Retina (tissue), 1 donor: ENCODE results near the gene EAPP.
"Not testable (repeated sequence)": the region's sequence is repeated elsewhere in the genome, so short reads cannot be mapped to it uniquely, and the experiment has no call there.

Source experiments
- DNase-seq: peaks from one replicate; pipeline ENCODE4 v3.0.0-alpha.2; 2016

The EAPP gene

GRCh38 chr14:34478261-34478660 lies 61.2 kb downstream of the EAPP start:
- DNase-seq: no peak

- DNase-seq: not testable (repeated sequence)
Measured at GRCh38 chr14:34476036-34476435, 63.5 kb downstream of the EAPP start.

DNA sequence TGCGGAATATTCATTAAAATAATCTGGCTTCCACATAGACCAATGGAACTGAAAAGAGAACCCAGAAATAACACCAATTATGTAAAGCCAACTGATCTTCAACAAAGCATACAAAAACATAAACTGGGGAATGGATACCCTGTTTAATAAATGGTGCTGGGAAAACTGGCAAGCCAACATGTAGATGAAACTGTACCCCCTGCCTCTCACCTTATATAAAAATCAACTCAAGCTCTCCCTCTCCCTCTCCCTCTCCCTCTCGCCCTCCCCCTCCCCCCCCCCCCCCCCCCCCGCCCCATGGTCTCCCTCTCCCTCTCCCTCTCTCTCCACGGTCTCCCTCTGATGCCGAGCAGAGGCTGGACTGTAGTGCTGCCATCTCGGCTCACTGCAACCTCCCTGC lies 64.3 kb downstream of the EAPP start:
- no peak for DNase-seq

DNA sequence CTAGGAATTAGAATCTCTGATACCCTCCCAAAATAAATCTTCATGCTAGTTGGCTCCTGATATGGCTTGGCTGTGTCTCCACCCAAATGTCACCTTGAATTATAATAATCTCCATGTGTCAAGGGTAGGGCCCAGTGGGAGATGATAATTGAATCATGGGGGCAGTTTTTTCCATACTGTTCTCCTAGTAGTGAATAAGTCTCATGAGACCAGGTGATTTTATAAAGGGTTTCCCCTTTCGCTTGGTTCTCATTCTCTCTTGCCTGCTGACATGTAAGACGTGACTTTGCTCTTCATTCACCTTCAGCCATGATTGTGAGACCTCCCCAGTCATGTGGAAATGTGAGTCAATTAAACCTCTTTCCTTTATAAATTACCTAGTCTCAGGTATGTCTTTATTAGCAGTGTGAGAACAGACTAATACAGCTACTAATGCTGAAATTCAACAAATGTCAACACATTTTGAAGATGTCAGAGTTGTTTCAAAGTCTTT lies 65.3 kb downstream of the EAPP start:
- no peak for DNase-seq

GRCh38 chr14:34472706-34473279 lies 66.7 kb downstream of the EAPP start:
- no peak for DNase-seq

DNA sequence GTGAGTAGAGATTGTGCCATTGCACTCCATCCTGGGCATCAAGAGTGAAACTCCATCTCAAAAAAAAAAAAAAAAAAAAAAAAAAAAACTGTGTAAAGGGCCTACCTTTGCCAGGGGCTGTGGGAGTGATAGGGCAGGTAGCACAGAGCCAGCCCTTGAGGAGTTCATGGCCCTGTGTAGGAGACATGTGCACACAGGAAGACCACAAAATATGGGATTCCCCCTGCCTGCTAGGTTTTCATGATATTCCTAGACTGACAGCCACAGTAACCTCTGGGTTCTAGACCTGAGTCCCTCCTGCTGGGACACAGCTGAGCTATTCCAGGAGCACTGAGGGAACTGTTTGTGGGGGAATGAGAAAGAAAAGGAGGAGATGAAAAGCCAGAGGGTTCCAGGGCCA lies 69.2 kb downstream of the EAPP start:
- no peak for DNase-seq

- DNase-seq: no peak
Measured at GRCh38 chr14:34466691-34467090, 72.8 kb downstream of the EAPP start.
